ENCODE results near the gene WDFY1.

The WDFY1 gene

DNA sequence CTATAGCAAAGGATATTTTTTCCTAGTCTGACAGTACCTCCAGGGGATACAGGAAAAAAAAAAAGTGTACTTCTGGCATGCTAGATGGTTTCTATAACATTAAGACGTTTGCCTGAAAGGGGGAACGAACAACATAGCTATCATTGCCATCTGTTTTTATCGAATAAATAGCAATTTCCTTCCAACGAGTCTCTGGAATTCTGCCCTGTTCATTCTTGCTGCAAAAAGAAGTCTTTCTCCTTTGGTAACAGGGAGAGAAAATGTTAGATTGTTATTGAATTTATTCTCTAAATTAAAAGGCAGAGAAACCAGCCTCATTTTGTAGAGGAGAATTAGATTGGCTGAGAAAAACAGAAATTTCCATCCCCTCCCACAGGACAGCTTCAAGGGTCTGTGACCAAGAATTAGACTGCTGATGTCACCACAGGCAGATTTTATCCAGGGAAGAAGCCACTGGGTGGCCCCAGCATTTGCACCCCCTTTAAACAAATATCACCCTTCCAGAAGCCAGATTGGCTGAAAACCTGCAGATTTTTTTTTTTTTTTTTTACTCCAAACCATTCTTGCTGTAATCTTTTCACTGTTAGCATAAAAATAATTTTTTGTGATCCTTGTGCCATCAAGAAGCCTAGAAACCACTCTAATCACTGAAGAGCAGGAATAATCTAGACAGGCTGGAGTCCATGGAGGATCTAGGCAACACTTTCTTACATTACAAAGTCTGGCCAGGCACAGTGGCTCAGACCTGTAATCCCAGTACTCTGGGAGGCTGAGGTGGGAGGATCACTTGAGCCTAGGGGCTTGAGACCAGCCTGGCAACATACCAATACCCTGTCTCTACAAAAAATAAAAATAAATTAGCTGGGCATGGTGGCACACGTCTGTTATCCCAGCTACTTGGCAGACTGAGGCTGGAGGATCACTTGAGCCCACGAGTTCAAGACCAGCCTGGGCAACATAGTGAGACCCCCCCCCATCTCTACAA lies 12.0 kb downstream of the WDFY1 start:
- Histone ChIP-seq H3K9me3 (ENCODE audit: severe bottlenecking) (no peaks in the 10 kb centered on the region), H3K36me3 (ENCODE audit: low read depth) (no peaks in the 10 kb centered on the region; the same call in 1 of the 2 replicates), H3K27me3 (ENCODE audit: insufficient read depth, poor library complexity, severe bottlenecking) (no peaks in the 10 kb centered on the region), H3K27ac (ENCODE audit: poor library complexity, severe bottlenecking) (no peak overlapping the region), H3K4me3 (ENCODE audit: severe bottlenecking) (no peak overlapping the region), H3K4me1 (ENCODE audit: insufficient read depth, poor library complexity, severe bottlenecking) (peaks cover 27% of the 10 kb centered on the region)
- no peak for TF ChIP-seq CTCF (IDR thresholded peaks at IDR 0.05; ENCODE audit: poor library complexity, severe bottlenecking)
- ATAC-seq (ENCODE audit: low read depth) (no peak), DNase-seq (ENCODE audit: low spot score) (no peak)

- Histone ChIP-seq H3K36me3 (ENCODE audit: low read depth) (peaks cover 9% of the 10 kb centered on the region; the same call in 1 of the 2 replicates), H3K27me3 (ENCODE audit: insufficient read depth, poor library complexity, severe bottlenecking) (no peaks in the 10 kb centered on the region), H3K4me1 (ENCODE audit: insufficient read depth, poor library complexity, severe bottlenecking) (peaks cover 11% of the 10 kb centered on the region), H3K27ac (ENCODE audit: poor library complexity, severe bottlenecking) (no peak overlapping the region), H3K4me3 (ENCODE audit: severe bottlenecking) (no peak overlapping the region), H3K9me3 (ENCODE audit: severe bottlenecking) (peaks cover 9% of the 10 kb centered on the region)
- DNase-seq (ENCODE audit: low spot score) (no peak), ATAC-seq (ENCODE audit: low read depth) (no peak)
- no peak for TF ChIP-seq CTCF (IDR thresholded peaks at IDR 0.05; ENCODE audit: poor library complexity, severe bottlenecking)
Measured at GRCh38 chr2:223930103-223930976, 14.8 kb downstream of the WDFY1 start.

DNA sequence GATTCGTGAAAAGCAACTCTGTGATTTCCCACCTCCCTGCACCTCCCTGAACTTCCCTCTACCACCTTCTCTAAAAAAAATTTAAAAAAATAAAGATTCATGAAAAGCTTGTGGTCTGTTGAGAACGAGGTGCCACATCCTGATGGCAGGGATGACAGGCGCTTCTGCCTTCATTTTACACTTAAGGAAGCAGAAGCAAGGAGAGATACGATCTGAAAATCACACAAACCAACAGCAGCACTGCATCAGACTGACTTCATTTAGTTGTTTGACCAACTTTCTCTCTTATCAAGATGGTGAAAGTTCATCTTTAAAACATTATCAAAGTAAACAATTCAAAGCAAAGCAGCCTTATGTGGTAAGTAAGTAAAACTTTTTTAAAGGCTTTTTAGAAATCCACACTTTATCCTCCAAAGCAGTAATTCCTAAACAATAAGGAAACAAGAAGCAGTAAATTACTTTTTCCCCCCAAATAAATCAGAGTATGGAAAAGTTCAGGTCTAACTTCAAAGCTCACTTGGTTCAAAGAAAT lies 15.5 kb downstream of the WDFY1 start:
- no peak for TF ChIP-seq CTCF (IDR thresholded peaks at IDR 0.05; ENCODE audit: poor library complexity, severe bottlenecking)
- peaks cover 9% of the 10 kb centered on the region for H3K9me3 ChIP-seq (ENCODE audit: severe bottlenecking)
- H3K36me3 ChIP-seq (ENCODE audit: low read depth), result 0 out of 2 replicates have a peak, but pooled peaks cover 11% of the 10 kb centered on the region
- ATAC-seq (ENCODE audit: low read depth) (no peak), DNase-seq (ENCODE audit: low spot score) (no peak)
- no peaks in the 10 kb centered on the region for H3K27me3 ChIP-seq (ENCODE audit: insufficient read depth, poor library complexity, severe bottlenecking)
- H3K4me3 ChIP-seq (ENCODE audit: severe bottlenecking), result no peak overlapping the region
- H3K4me1 ChIP-seq (ENCODE audit: insufficient read depth, poor library complexity, severe bottlenecking), result peaks cover 6% of the 10 kb centered on the region
- no peak overlapping the region for H3K27ac ChIP-seq (ENCODE audit: poor library complexity, severe bottlenecking)

DNA sequence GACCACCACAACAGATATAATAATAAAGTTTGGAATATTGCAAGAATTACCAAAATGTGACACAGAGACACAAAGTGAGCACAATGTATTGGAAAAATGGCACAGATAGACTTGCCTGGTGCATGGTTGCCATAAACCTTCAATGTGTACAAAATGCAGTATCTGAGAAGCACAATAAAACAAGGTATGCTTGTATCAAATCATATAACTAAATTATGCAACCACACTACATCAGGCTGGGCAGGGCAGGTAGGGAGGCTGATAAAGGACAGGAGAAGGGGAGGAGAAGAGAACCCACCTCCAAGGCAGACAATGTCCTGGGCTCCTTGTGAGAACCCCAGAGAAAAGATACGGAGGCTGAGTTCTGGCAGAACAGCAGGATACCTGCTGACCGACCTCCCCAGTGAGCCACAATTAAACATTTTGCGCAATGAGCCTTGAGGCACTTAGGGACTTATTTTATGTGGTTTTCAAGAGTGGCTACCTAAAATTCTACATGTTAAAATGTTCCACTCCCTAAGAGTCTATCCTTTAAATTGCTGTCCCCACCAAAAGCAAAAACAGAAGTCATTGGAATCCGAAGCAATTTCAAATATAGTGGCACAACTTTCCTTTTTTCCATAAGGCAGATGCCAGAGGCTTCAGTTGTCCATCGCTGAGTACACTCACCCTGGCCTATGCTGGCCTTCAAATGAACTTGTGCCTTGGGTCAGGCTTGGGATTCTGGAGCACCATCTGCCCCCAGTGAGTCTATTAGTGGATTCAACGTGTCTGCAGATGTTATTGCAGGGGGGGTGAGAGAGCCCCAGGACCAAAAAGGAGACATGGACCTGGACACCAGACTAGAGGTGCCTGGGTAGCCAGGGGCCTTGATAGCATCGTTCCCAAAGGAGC lies 16.8 kb downstream of the WDFY1 start:
- no peak overlapping the region for H3K4me3 ChIP-seq (ENCODE audit: severe bottlenecking)
- H3K9me3 ChIP-seq (ENCODE audit: severe bottlenecking), result peaks cover 9% of the 10 kb centered on the region
- DNase-seq (ENCODE audit: low spot score), result no peak
- H3K27ac ChIP-seq (ENCODE audit: poor library complexity, severe bottlenecking), result no peak overlapping the region
- no peak for ATAC-seq (ENCODE audit: low read depth)
- TF ChIP-seq CTCF (IDR thresholded peaks at IDR 0.05; ENCODE audit: poor library complexity, severe bottlenecking), result no peak
- no peaks in the 10 kb centered on the region for H3K27me3 ChIP-seq (ENCODE audit: insufficient read depth, poor library complexity, severe bottlenecking)
- 0 out of 2 replicates have a peak, but pooled peaks cover 11% of the 10 kb centered on the region for H3K36me3 ChIP-seq (ENCODE audit: low read depth)
- H3K4me1 ChIP-seq (ENCODE audit: insufficient read depth, poor library complexity, severe bottlenecking), result peaks cover 4% of the 10 kb centered on the region

All from RWPE2 (cell line).